B cell (primary cell): ENCODE measurements around the gene TP63. TPM values are rescaled to one million over a fixed set of nuclear protein-coding genes. Genes with fewer than 3 reads are reported as not detected.

Experiments used
- ATAC-seq: fragments of 200-7000 bp; cut with Tn5 transposase; one replicate; pipeline ENCODE4 v1.10.0; 2021; ENCODE audit warnings: low read depth, mild to moderate bottlenecking, moderate number of reproducible peaks, moderate library complexity
- CTCF ChIA-PET: fragments of 350-600 bp; sonication (Branson Sonifier 250); formaldehyde crosslinking; loops from one replicate; lab custom pipeline; 2021; ENCODE audit warnings: antibody characterized with exemption, inconsistent platforms; lab: Charles Lee
- POLR2A ChIA-PET: fragments of 350-600 bp; sonication (Branson Sonifier 250); formaldehyde crosslinking; loops from one replicate; lab custom pipeline; 2021; ENCODE audit warnings: antibody characterized with exemption; lab: Charles Lee
- DNase-seq: peaks from one replicate; pipeline ENCODE4 v3.0.0; 2013
- H2AFZ ChIP-seq: 2 replicates; pipeline ENCODE4 v1.6.1; 2012; ENCODE audit warnings: mild to moderate bottlenecking, low read depth, low read length; ENCODE audit not compliant: insufficient read depth, poor library complexity, severe bottlenecking
- H3K27ac ChIP-seq, 2 donors: 1 replicate in 1 of 2; 2 replicates in 1 of 2; pipeline ENCODE4 v1.5.1; 2012 to 2013; ENCODE audit warnings: low read length in 2 of 2, mild to moderate bottlenecking in 2 of 2, moderate library complexity in 1 of 2
- H3K27me3 ChIP-seq, 4 experiments: fragments of 200-600 bp in 1 of 4; sonication (generic) in 1 of 4; replicated peaks in 1 of 4; 1 replicate in 2 of 4; 2 replicates in 2 of 4; pipeline versions ENCODE4 v1.6.1 to v1.7.0; 2013 to 2016; ENCODE audit warnings: low read length in 3 of 4, mild to moderate bottlenecking in 2 of 4, mixed read lengths in 1 of 4, moderate library complexity in 1 of 4; ENCODE audit not compliant: insufficient read depth in 4 of 4, control insufficient read depth in 3 of 4; ENCODE audit errors: control extremely low read depth in 1 of 4
- H3K36me3 ChIP-seq, 2 experiments: replicated peaks in 1 of 2; 1 replicate in 1 of 2; 2 replicates in 1 of 2; pipeline versions ENCODE4 v1.6.1 to v1.7.1; 2013; ENCODE audit warnings: low read length in 1 of 2; ENCODE audit not compliant: insufficient read depth in 2 of 2, control insufficient read depth in 1 of 2; ENCODE audit errors: control extremely low read depth in 1 of 2, extremely low read depth in 1 of 2
- H3K4me1 ChIP-seq, 2 donors: fragments of 200-600 bp in 1 of 2; sonication (generic) in 1 of 2; 1 replicate in 1 of 2; 2 replicates in 1 of 2; pipeline versions ENCODE4 v1.5.1 to v1.6.1; 2013 to 2017; ENCODE audit warnings: low read length in 2 of 2; ENCODE audit not compliant: control insufficient read depth in 2 of 2, insufficient read depth in 2 of 2
- H3K4me2 ChIP-seq: replicated peaks from 2 replicates; pipeline ENCODE3; 2012; ENCODE audit warnings: mild to moderate bottlenecking, low read depth, low read length; ENCODE audit not compliant: poor library complexity, severe bottlenecking
- H3K4me3 ChIP-seq, 5 experiments: fragments of 200-600 bp in 1 of 5; sonication (generic) in 1 of 5; 1 replicate in 3 of 5; 2 replicates in 2 of 5; pipeline versions ENCODE4 v1.5.1 to v1.7.0; 2011 to 2016; ENCODE audit warnings: low read length in 4 of 5, mild to moderate bottlenecking in 4 of 5, low read depth in 2 of 5, control low read depth in 1 of 5, moderate library complexity in 1 of 5; ENCODE audit not compliant: insufficient read depth in 1 of 5; ENCODE audit errors: control extremely low read depth in 1 of 5, extremely low read depth in 1 of 5
- H3K79me2 ChIP-seq: fragments of 200-600 bp; sonication (generic); one replicate; pipeline ENCODE4 v1.6.0; 2016; ENCODE audit warnings: low read length; ENCODE audit not compliant: control insufficient read depth, insufficient read depth
- H3K9ac ChIP-seq: fragments of 200-600 bp; sonication (generic); 2 replicates; pipeline ENCODE4 v1.6.1; 2017; ENCODE audit warnings: mild to moderate bottlenecking, low read length, moderate library complexity
- H3K9me3 ChIP-seq, 3 donors: one replicate each; pipeline versions ENCODE4 v1.6.1 to v1.7.1; 2013; ENCODE audit warnings: low read length in 2 of 3; ENCODE audit not compliant: control insufficient read depth in 2 of 3, insufficient read depth in 1 of 3; ENCODE audit errors: control extremely low read depth in 1 of 3
- H4K20me1 ChIP-seq: 2 replicates; pipeline ENCODE4 v1.6.0; 2012; ENCODE audit warnings: mild to moderate bottlenecking, low read length; ENCODE audit not compliant: insufficient read depth, control insufficient read depth, poor library complexity, severe bottlenecking
- H3K27ac Mint-ChIP-seq: one replicate; pipeline ENCODE4 v1.8.0; 2021; ENCODE audit warnings: mixed read lengths
- H3K27me3 Mint-ChIP-seq: one replicate; pipeline ENCODE4 v1.8.0; 2021; ENCODE audit warnings: mixed read lengths
- H3K4me1 Mint-ChIP-seq: one replicate; pipeline ENCODE4 v1.8.0; 2021; ENCODE audit warnings: mixed read lengths
- H3K4me3 Mint-ChIP-seq: one replicate; pipeline ENCODE4 v1.8.0; 2021; ENCODE audit warnings: mixed read lengths
- H3K9me3 Mint-ChIP-seq: one replicate; pipeline ENCODE4 v1.8.0; 2022; ENCODE audit warnings: mixed read lengths; ENCODE audit not compliant: insufficient read depth
- EZH2 ChIP-seq: IDR thresholded peaks from 2 replicates; pipeline ENCODE4 v1.6.1; 2012; ENCODE audit warnings: borderline replicate concordance, low read depth, mild to moderate bottlenecking, moderate library complexity, low read length; ENCODE audit not compliant: insufficient read depth, poor library complexity, severe bottlenecking
- WGBS: methylation state at CpG from one replicate; pipeline ENCODE4 v1.1.5; 2013; ENCODE audit warnings: missing lambda C conversion rate; ENCODE audit not compliant: insufficient coverage; 5-methylcytosine and 5-hydroxymethylcytosine counted together
- intact Hi-C: fragments of 100-400 bp; cut with micrococcal nuclease; formaldehyde crosslinking; loops from one replicate; pipeline ENCODE4 v1.10.0; 2022
- polyA plus RNA-seq: library from polyadenylated mRNA; depleted of rRNA; stranded (reverse); fragments of >200 nt; gene quantifications from 2 replicates; pipeline ENCODE4 v1.2.3, GENCODE V29; 2012
- total RNA-seq, 2 donors: library from RNA; stranded (reverse); fragments of 120-200 nt in 1 of 2; gene quantifications; 1 replicate in 1 of 2; 2 replicates in 1 of 2; pipeline versions ENCODE4 v1.2.3 to v1.2.4, GENCODE V29; 2013 to 2022
- TF ChIP-seq, protein P1 (sequence below): fragments of 200-600 bp; IDR thresholded peaks from one replicate; pipeline ENCODE4 v1.8.0; 2022; ENCODE audit warnings: antibody characterized with exemption, mild to moderate bottlenecking

TP63 gene
- total and polyA plus RNA-seq, 2 donors (not counting 1 experiment from before 2014, with no cell fraction given): 1.2 to 2.0 TPM

DNA sequence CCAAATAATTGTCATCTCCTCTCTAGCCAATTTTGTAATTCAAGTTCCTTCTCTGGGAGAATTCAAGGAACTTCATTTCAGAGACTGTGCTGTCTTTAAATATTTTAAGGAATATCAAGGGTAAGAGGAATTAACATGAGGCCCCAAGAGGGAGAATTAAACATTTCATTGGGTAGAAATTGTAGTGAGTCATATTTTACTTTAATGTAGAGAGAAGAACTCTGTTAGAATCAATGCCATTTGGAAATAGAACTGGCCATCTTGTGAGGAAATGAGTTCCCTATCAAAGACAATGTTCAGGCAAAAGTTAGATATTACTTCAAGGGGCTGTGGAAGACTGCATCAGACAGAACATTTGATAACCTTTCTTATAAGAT lies 43.5 kb upstream of the TP63 start:
- CTCF ChIA-PET: no interaction called here
- POLR2A ChIA-PET: no interaction called here
- no peak overlapping the region for H3K27ac Mint-ChIP-seq
- no peak for ATAC-seq
- H4K20me1 ChIP-seq: no peaks in the 10 kb centered on the region
- TF ChIP-seq, protein P1, sequence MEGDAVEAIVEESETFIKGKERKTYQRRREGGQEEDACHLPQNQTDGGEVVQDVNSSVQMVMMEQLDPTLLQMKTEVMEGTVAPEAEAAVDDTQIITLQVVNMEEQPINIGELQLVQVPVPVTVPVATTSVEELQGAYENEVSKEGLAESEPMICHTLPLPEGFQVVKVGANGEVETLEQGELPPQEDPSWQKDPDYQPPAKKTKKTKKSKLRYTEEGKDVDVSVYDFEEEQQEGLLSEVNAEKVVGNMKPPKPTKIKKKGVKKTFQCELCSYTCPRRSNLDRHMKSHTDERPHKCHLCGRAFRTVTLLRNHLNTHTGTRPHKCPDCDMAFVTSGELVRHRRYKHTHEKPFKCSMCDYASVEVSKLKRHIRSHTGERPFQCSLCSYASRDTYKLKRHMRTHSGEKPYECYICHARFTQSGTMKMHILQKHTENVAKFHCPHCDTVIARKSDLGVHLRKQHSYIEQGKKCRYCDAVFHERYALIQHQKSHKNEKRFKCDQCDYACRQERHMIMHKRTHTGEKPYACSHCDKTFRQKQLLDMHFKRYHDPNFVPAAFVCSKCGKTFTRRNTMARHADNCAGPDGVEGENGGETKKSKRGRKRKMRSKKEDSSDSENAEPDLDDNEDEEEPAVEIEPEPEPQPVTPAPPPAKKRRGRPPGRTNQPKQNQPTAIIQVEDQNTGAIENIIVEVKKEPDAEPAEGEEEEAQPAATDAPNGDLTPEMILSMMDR: no peak
- TF ChIP-seq EZH2: no peak
- H3K4me3 Mint-ChIP-seq: no peak overlapping the region
- H3K27ac ChIP-seq: no peak overlapping the region
- H3K27me3 ChIP-seq: no peaks in the 10 kb centered on the region
- no peaks in the 10 kb centered on the region for H3K36me3 ChIP-seq
- no peaks in the 10 kb centered on the region for H3K79me2 ChIP-seq
- no peaks in the 10 kb centered on the region for H3K9me3 ChIP-seq
- no peak overlapping the region for H3K4me3 ChIP-seq
- H3K4me1 ChIP-seq: no peaks in the 10 kb centered on the region
- intact Hi-C loops: no loop called here
- no peak overlapping the region for H3K4me2 ChIP-seq
- no peaks in the 10 kb centered on the region for H3K27me3 Mint-ChIP-seq
- H3K9ac ChIP-seq: no peak overlapping the region
- H3K4me1 Mint-ChIP-seq: no peaks in the 10 kb centered on the region
- no peak overlapping the region for H2AFZ ChIP-seq
- H3K9me3 Mint-ChIP-seq: no peaks in the 10 kb centered on the region
- no peak for DNase-seq

DNA sequence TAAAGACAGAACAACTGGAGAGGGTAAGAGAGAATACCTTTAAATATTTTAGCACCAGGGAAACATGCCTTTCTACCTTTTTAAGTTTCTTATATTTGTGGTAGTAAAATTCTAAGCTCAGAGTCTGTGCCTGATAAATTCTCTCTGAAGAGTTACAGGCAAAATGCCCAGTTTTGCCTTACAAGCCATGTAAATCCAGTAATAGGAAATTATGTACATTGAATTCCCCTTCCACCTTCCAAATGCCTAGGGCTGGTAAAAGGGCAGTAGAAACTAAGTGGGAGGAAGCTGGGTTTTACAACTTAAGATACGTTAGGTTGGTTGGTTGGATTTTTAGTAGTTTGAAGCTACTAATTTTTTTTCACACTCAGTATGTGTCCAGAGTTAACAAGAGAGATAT lies 43.1 kb upstream of the TP63 start:
- H4K20me1 ChIP-seq: no peaks in the 10 kb centered on the region
- no peaks in the 10 kb centered on the region for H3K9me3 Mint-ChIP-seq

More for the DNA sequence above, 43.1 kb upstream of the TP63 start:
- TF ChIP-seq, protein P1: no peak
- TF ChIP-seq EZH2: no peak
- intact Hi-C loops: no loop called here
- Histone ChIP-seq H3K9ac (no peak overlapping the region), H3K79me2 (no peaks in the 10 kb centered on the region), H3K4me2 (no peak overlapping the region), H3K36me3 (no peaks in the 10 kb centered on the region), H3K27me3 (no peaks in the 10 kb centered on the region), H3K4me1 (no peaks in the 10 kb centered on the region), H3K9me3 (no peaks in the 10 kb centered on the region), H3K4me3 (no peak overlapping the region), H3K27ac (no peak overlapping the region), H2AFZ (no peak overlapping the region)
- DNase-seq (no peak), ATAC-seq (no peak)
- CTCF ChIA-PET: no interaction called here
- Mint-ChIP-seq H3K4me3 (no peak overlapping the region), H3K27me3 (no peaks in the 10 kb centered on the region), H3K27ac (no peak overlapping the region), H3K4me1 (no peaks in the 10 kb centered on the region)
- WGBS: no CpG with 5 or more reads among the region's 1 CpG
- POLR2A ChIA-PET: no interaction called here
